Mesendoderm (in vitro differentiated cells): Measurements from ENCODE around the gene PNMA8C.
"Not testable (repeated sequence)": the region's sequence is repeated elsewhere in the genome, so short reads cannot be mapped to it uniquely, and the experiment has no call there.

Experiments
- DNase-seq: peaks from one replicate; pipeline ENCODE4 v3.0.0; 2013
- H2AK5ac ChIP-seq: 2 replicates; pipeline ENCODE4 v1.6.1; 2013; ENCODE audit warnings: low read length, inconsistent platforms
- H2BK120ac ChIP-seq: 2 replicates; pipeline ENCODE4 v1.6.1; 2013; ENCODE audit warnings: low read depth, mild to moderate bottlenecking, low read length, moderate library complexity, mixed read lengths
- H2BK15ac ChIP-seq: replicated peaks from 2 replicates; pipeline ENCODE4 v1.6.1; 2013; ENCODE audit warnings: low read depth, mild to moderate bottlenecking, moderate library complexity
- H2BK5ac ChIP-seq: 2 replicates; pipeline ENCODE4 v1.6.1; 2013; ENCODE audit warnings: low read length, inconsistent platforms
- H3K18ac ChIP-seq: 2 replicates; pipeline ENCODE4 v1.6.1; 2013; ENCODE audit warnings: mild to moderate bottlenecking, low read length, mixed read lengths
- H3K23ac ChIP-seq: one replicate; pipeline ENCODE4 v1.6.1; 2013; ENCODE audit warnings: low read length
- H3K27ac ChIP-seq: 2 replicates; pipeline ENCODE4 v1.5.1; 2013; ENCODE audit warnings: low read depth, mild to moderate bottlenecking, inconsistent platforms, low read length, moderate library complexity
- H3K27me3 ChIP-seq: 2 replicates; pipeline ENCODE4 v1.6.1; 2013; ENCODE audit warnings: low read length, control low read depth, mild to moderate bottlenecking, inconsistent platforms; ENCODE audit not compliant: insufficient read depth, poor library complexity
- H3K36me3 ChIP-seq: 2 replicates; pipeline ENCODE4 v1.6.1; 2013; ENCODE audit warnings: low read length, inconsistent platforms; ENCODE audit not compliant: control insufficient read depth, insufficient read depth
- H3K4ac ChIP-seq: one replicate; pipeline ENCODE4 v1.6.1; 2013; ENCODE audit warnings: low read depth, mild to moderate bottlenecking, low read length, moderate library complexity
- H3K4me1 ChIP-seq: 2 replicates; pipeline ENCODE4 v1.6.1; 2013; ENCODE audit warnings: low read depth, low read length, inconsistent platforms; ENCODE audit not compliant: control insufficient read depth
- H3K4me2 ChIP-seq: 2 replicates; pipeline ENCODE4 v1.6.1; 2013; ENCODE audit warnings: low read length
- H3K4me3 ChIP-seq: 2 replicates; pipeline ENCODE4 v1.5.1; 2013; ENCODE audit warnings: mild to moderate bottlenecking, low read length
- H3K56ac ChIP-seq: one replicate; pipeline ENCODE4 v1.6.1; 2013; ENCODE audit warnings: low read length
- H3K79me1 ChIP-seq: 2 replicates; pipeline ENCODE4 v1.6.1; 2013; ENCODE audit warnings: low read length, inconsistent platforms
- H3K79me2 ChIP-seq: 2 replicates; pipeline ENCODE4 v1.6.1; 2013; ENCODE audit warnings: mild to moderate bottlenecking, low read length; ENCODE audit not compliant: control insufficient read depth, insufficient read depth
- H3K9ac ChIP-seq: 2 replicates; pipeline ENCODE4 v1.6.1; 2013; ENCODE audit warnings: low read length, inconsistent platforms
- H4K5ac ChIP-seq: one replicate; pipeline ENCODE4 v1.6.1; 2013; ENCODE audit warnings: low read length
- H4K8ac ChIP-seq: one replicate; pipeline ENCODE4 v1.6.1; 2013; ENCODE audit warnings: low read depth, mild to moderate bottlenecking, control low read depth, low read length, moderate library complexity
- WGBS: extraction: QIAGEN DNeasy Blood & Tissue Kit; methylation state at CpG from one replicate; pipeline ENCODE4 v1.1.7; 2013; ENCODE audit warnings: low lambda C conversion rate, missing lambda C conversion rate; ENCODE audit not compliant: insufficient coverage; ENCODE audit errors: extremely low coverage; 5-methylcytosine and 5-hydroxymethylcytosine counted together

Gene PNMA8C

DNA sequence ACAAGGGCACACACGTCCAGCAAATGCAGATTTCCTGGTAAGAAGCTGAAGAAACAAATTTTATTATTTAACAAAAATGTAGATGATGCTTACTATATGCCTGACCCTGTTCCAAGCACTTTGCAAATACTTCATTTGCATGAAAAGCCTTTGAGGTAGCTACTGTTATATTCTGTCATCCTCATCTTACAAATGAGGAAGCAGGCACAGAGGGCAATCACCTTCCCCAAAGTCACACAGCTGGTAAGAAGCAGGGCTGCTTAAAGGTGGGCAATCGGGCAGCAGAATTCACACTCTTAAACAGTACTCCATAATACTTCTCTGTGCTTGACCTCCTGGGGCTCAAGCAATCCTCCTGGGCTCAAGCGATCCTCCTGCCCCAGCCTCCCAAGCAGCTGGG, 18.3 kb upstream of the PNMA8C start:
- no peak overlapping the region for H3K4me3 ChIP-seq

DNA sequence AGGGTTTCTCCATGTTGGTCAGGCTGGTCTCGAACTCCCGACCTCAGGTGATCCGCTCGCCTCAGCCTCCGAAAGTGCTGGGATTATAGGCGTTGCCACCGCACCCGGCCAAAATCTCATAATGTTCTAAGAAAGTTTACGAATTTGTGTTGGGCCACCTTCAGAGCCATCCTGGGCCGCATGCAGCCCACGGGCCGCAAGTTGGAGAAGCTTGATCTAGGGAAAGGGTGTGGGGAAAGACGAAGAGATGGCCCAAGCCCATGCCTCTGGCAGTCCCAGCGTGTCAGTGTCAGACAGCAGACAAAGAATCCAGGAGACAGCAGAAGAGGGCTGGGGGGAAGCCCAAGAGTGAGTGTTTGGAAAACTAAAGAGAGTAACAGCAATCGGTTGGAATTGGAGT, 17.3 kb upstream of the PNMA8C start:
- no peak overlapping the region for H3K9ac ChIP-seq
- no CpG with 5 or more reads among the region's 15 CpGs for WGBS

More for the DNA sequence above, 18.3 kb upstream of the PNMA8C start:
- Histone ChIP-seq H3K9ac (no peak overlapping the region), H4K8ac (no peak overlapping the region), H3K36me3 (no peaks in the 10 kb centered on the region), H3K79me1 (no peaks in the 10 kb centered on the region), H3K4me2 (no peak overlapping the region), H3K27me3 (no peaks in the 10 kb centered on the region), H3K4ac (no peak overlapping the region), H3K56ac (no peak overlapping the region), H3K23ac (no peak overlapping the region), H2AK5ac (no peak overlapping the region), H2BK5ac (no peak overlapping the region), H3K4me1 (no peaks in the 10 kb centered on the region), H3K27ac (no peak overlapping the region), H2BK15ac (no peak overlapping the region), H3K18ac (no peak overlapping the region), H2BK120ac (no peak overlapping the region), H3K79me2 (no peaks in the 10 kb centered on the region), H4K5ac (no peak overlapping the region)
- DNase-seq, result no peak
- WGBS, result no CpG with 5 or more reads among the region's 3 CpGs

DNA sequence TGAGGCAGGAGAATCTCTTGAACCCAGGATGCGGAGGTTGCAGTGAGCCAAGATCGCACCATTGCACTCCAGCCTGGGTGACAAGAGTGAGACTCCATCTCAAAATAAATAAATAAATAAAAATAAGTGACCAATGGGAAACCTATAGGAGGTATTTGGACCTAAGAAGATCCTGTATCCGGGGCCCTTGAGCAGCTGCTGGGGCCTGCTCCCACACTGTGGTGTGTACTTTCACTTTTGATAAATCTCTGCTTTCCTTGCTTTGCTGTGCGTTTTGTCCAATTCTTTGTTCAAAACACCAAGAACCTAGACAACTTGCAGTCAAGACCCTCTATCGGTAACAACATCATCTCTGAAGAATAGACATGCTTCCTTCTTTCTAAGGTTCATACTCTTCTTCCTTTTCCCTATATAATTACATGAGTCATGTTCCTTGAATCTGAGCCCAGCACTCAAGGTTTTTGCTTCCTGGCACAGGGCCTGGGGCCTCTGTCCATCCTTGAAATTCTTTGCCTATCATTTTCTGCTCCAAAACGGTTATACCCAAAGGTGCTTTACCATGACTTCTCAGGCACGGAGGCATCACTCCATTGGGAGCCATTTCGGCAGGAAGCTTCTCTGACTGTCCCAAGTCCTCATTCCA, 14.2 kb upstream of the PNMA8C start:
- Histone ChIP-seq H3K79me1 (no peaks in the 10 kb centered on the region), H3K4me1 (no peaks in the 10 kb centered on the region), H4K8ac (no peak overlapping the region), H2AK5ac (no peak overlapping the region), H3K9ac (no peak overlapping the region), H3K27ac (no peak overlapping the region), H3K23ac (no peak overlapping the region), H3K18ac (no peak overlapping the region), H3K56ac (no peak overlapping the region), H3K4me2 (no peak overlapping the region), H3K4me3 (no peak overlapping the region), H3K27me3 (no peaks in the 10 kb centered on the region), H2BK15ac (no peak overlapping the region), H2BK120ac (no peak overlapping the region), H3K36me3 (no peaks in the 10 kb centered on the region), H3K4ac (no peak overlapping the region), H4K5ac (no peak overlapping the region), H3K79me2 (no peaks in the 10 kb centered on the region), H2BK5ac (no peak overlapping the region)
- no CpG with 5 or more reads among the region's 8 CpGs for WGBS
- DNase-seq, result no peak

More for the DNA sequence above, 17.3 kb upstream of the PNMA8C start:
- Histone ChIP-seq H3K79me1 (no peaks in the 10 kb centered on the region), H4K8ac (no peak overlapping the region), H2AK5ac (no peak overlapping the region), H2BK15ac (no peak overlapping the region), H3K4me3 (no peak overlapping the region), H3K4me1 (no peaks in the 10 kb centered on the region), H2BK5ac (no peak overlapping the region), H3K4ac (no peak overlapping the region), H3K27ac (no peak overlapping the region), H4K5ac (no peak overlapping the region), H2BK120ac (no peak overlapping the region), H3K36me3 (no peaks in the 10 kb centered on the region), H3K79me2 (no peaks in the 10 kb centered on the region), H3K27me3 (no peaks in the 10 kb centered on the region), H3K23ac (no peak overlapping the region), H3K56ac (no peak overlapping the region), H3K4me2 (no peak overlapping the region), H3K18ac (no peak overlapping the region)
- no peak for DNase-seq

DNA sequence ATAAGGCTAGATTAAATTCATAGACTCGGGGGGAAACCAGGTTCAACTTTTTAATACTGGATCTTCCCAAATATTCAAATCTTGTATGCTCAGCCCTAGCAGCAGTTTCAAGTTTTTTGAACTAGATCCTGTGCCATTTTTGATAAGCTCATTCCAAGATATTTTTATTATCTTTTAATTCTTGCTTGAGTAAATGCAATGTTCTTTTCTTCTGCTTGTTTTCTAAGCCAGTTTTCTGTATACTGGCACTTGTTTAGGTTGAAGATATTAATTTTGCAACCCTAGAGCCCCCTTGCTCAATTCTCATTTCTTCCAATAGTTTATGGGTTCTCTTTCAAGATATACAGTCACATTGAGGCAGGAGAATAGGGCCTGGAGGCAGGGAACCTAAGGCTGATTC, 13.1 kb upstream of the PNMA8C start:
- no peak overlapping the region for H4K8ac ChIP-seq
- no peak overlapping the region for H3K4ac ChIP-seq
- H3K23ac ChIP-seq, result no peak overlapping the region
- no peak overlapping the region for H3K4me3 ChIP-seq
- H2BK5ac ChIP-seq, result no peak overlapping the region
- H3K27ac ChIP-seq, result no peak overlapping the region
- no peaks in the 10 kb centered on the region for H3K79me2 ChIP-seq
- H3K79me1 ChIP-seq, result no peaks in the 10 kb centered on the region
- H4K5ac ChIP-seq, result no peak overlapping the region
- no peaks in the 10 kb centered on the region for H3K27me3 ChIP-seq
- H3K36me3 ChIP-seq, result no peaks in the 10 kb centered on the region
- no peak overlapping the region for H2AK5ac ChIP-seq
- H2BK120ac ChIP-seq, result no peak overlapping the region
- H3K4me2 ChIP-seq, result no peak overlapping the region
- no peak for DNase-seq
- WGBS, result no CpG with 5 or more reads among the region's 1 CpG
- no peak overlapping the region for H3K18ac ChIP-seq
- H3K56ac ChIP-seq, result no peak overlapping the region
- H3K4me1 ChIP-seq, result no peaks in the 10 kb centered on the region
- H3K9ac ChIP-seq, result no peak overlapping the region
- H2BK15ac ChIP-seq, result no peak overlapping the region

DNA sequence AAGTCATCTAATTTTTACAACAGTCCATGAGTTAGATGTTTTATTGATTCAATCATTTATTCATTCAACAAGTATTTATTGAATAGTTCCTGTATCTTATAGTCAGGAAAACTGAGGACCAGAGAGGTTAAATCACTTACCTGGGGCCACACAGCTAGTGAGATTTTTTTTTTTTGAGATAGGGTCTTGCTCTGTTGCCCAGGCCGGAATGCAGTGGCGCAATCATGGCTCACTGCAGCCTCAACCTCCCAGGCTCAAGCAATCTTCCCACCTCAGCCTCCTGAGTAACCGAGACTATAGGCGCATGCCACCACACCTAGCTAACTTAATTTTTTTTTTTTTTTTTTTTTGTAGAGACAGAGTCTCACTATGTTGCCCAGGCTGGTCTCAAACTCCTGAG, 7.0 kb upstream of the PNMA8C start:
- not testable (repeated sequence) for H3K27ac ChIP-seq, H3K4me1 ChIP-seq
- no CpG with 5 or more reads among the region's 4 CpGs for WGBS

DNA sequence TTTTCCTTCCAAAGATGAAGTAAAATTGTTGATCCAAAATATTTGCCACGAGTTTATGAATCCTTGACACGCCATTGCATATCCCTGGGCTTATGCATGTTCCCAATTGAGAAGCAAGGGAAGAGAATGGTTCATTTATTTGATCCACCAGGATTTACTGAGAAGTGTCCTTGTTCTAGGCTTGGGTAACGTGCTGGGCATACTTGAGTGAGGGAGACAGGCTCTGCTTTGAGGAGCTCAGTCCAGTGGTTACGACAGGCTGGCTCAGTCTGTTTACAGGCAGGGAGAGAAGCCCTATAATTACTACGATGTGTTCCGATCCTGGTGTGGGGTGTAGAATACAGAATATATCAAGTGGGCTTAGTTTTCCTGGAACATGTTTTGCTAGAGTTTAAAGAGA, 6.3 kb upstream of the PNMA8C start:
- Histone ChIP-seq H3K18ac (no peak overlapping the region), H3K27me3 (no peaks in the 10 kb centered on the region), H3K9ac (no peak overlapping the region), H3K4ac (no peak overlapping the region), H2BK120ac (no peak overlapping the region), H3K4me3 (no peak overlapping the region), H3K79me2 (no peaks in the 10 kb centered on the region), H2AK5ac (no peak overlapping the region), H2BK15ac (no peak overlapping the region), H3K4me1 (no peaks in the 10 kb centered on the region), H2BK5ac (no peak overlapping the region), H3K56ac (no peak overlapping the region), H3K23ac (no peak overlapping the region), H4K5ac (no peak overlapping the region), H3K79me1 (no peaks in the 10 kb centered on the region), H3K4me2 (no peak overlapping the region), H3K27ac (no peak overlapping the region), H4K8ac (no peak overlapping the region), H3K36me3 (no peaks in the 10 kb centered on the region)
- no peak for DNase-seq
- WGBS, result no CpG with 5 or more reads among the region's 6 CpGs

More for the DNA sequence above, 7.0 kb upstream of the PNMA8C start:
- H2BK120ac ChIP-seq, H3K4ac ChIP-seq, H3K9ac ChIP-seq, H4K5ac ChIP-seq, H3K56ac ChIP-seq, H3K36me3 ChIP-seq, DNase-seq, H3K4me3 ChIP-seq, H2AK5ac ChIP-seq, H3K23ac ChIP-seq, H2BK5ac ChIP-seq, H3K27me3 ChIP-seq, H3K79me2 ChIP-seq, H3K18ac ChIP-seq, H3K4me2 ChIP-seq, H3K79me1 ChIP-seq, H4K8ac ChIP-seq, H2BK15ac ChIP-seq: not testable (repeated sequence)
